ENCODE results near the gene SLC19A3.
"Not testable (repeated sequence)": the region's sequence is repeated elsewhere in the genome, so short reads cannot be mapped to it uniquely, and the experiment has no call there.

The SLC19A3 gene

DNA sequence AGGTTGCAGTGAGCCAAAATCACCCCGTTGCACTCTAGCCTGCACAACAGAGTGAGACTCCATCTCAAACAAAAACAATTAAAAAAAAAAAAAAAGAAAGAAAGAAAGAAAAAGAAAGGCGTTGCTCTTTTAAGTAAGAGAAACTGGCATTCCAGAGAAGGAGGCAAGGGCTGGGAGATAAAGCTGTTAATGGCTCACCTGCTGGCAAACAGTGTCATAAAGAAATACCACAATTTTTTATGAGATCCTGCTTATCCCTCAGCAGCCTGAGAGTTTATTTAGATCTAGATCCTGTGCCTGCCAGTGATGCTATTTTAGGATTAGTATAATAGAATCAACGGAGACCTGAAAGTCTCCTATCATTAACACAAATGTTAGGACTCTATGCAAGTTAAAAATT is 16.3 kb downstream of the SLC19A3 start:
- DNase-seq, result no peak

DNA sequence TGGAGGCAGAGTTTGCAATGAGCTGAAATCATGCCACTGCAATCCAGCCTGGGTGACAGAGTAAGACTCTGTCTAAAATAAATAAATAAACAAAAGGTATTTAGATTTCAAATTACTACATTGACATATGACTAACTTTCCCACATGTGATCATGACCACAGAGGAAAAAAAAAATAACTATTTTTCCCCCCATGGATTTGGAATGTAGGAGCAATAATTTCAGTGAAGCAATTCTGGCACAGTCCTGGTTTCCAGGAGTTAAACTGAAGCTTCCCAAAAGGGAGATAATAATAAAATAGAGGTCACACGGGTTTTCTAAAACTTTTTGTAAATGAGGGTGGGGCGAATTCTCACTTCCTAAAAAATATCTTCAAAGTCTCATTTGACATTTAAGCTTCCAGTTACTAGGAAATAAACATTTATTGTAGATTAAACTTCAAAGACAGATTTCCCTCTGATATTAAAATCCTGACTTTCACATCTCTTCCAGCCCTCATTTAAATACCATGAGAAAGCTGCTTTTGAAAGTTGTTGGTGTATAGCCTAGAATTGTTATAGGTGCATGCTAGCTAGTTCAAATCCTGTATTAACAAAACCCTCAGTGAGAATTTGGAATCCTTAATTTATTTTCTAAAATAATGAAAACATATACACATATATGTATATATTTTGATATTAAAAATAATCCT is 20.7 kb downstream of the SLC19A3 start:
- no peak for DNase-seq

DNA sequence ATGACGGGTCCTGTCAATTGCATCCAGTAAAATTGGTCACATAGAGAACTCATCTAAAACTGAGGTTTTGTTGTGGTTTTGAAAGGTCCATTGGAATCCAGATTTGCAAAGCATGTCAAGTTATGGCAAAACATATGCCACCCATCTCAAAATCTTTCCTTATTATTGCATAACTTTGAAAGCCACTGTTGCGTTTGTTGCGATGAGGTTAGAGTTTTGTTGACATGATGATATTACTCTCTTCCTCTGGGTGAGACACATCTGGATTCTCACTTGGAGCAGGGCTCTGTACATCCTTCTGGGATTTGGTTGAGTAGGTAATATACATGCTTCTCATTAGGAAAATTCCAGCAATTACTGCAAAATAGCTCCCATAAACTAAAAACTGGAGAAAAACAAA is 30.6 kb downstream of the SLC19A3 start:
- DNase-seq, result no peak

DNA sequence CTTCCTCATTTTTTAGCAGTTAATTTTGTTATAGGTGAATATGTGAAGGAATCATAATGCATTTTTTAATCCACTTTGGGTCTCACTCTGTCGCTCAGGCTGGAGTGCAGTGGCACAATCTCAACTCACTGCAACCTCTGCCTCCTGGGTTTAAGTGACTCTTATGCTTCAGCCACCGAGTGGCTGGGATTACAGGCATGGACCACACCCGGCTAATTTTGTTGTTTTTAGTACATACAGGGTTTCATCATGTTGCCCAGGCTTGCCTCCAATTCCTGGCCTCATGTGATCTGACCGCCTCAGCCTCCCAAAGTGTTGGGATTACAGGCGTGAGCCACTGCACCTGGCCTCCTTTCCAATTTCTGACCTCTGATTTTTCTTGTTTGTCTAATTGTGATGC is 33.6 kb downstream of the SLC19A3 start:
- DNase-seq, result no peak

DNA sequence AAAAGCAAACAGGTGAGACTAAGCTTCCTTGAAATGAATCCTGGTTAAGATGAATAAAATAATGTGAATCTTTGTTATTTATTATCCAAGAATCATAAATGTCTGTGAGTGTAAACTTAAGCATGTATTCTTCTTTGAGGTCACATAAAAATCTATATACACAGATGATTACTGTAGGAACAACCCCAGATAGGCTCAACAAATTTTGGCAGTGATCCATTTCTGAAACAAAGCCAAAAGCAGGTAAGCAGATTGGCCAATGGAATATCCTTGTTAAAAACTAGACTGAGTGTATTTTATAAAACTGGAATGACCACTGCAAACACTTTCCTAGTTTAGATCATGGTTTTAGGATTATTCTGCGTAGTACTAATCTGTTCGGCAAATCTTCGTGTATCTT is 39.9 kb downstream of the SLC19A3 start:
- DNase-seq, result no peak

DNA sequence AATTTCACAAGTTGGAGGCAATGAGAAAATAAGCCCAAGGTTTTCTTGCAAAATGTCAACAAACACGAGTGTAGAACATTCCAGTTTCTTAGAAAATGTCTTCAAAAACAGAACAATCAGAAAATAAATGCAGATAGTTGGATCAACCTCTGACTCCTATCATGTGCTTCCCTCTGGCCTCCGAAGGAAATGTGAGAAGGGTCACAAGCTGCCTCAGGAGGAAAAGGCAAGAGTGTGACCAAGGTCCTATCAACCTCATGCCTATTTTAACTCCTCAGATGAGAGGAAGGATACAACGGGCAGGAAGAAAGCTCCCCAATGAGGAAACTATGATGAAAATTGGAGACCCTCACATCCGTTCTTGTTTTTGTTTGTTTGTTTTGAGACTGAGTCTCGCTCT is 43.3 kb downstream of the SLC19A3 start:
- no peak for DNase-seq

DNA sequence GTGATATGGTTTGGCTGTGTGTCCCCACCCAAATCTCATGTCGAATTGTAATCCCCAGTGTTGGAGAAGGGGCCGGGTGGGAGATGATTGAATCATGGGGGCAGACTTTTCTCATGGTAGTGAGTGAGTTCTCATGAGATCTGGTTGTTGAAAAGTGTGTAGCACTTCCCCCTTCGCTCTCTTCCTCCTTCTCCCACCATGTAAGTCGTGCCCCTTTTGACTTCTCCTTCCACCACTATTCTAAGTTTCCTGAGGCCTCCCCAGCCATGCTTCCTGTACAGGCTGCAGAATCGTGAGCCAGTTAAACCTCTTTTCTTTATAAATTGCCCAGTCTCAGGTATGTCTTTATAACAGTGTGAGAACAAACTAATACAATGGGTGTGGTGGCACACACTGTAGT is 44.2 kb downstream of the SLC19A3 start:
- not testable (repeated sequence) for DNase-seq

DNA sequence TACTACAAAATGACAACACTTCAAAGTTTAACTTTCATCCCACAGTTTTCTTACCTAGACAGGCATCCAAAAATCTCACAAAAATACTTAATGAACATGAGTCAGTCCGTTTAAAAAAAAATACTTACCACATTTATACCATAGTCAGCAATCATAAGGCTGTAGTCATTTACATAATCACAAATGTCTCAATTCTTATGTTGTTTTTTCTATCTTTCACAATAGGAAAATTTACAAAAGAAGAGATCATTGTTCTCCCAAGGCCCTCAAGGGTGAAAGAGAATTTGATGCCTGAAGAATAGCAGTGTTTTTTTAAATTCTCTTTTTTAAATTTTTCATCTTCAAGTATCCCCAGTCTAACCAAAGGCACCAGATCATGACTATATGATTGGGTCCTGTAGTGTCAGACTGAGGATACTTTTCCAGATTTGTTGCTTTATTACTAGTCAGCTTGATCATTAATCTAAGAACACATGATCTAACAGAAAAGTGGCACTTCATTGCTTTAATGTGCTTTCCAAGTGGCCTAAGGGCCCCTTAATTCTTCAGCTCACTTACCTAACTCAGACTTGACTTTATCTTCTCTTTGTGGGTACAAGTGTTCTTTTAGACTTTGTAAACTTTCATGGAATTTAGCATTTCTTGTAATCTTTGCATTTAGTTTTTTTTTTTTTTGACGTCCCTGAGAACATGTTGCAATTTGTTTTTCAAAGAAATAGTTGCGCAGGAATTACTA is 46.5 kb downstream of the SLC19A3 start:
- no peak for DNase-seq

DNA sequence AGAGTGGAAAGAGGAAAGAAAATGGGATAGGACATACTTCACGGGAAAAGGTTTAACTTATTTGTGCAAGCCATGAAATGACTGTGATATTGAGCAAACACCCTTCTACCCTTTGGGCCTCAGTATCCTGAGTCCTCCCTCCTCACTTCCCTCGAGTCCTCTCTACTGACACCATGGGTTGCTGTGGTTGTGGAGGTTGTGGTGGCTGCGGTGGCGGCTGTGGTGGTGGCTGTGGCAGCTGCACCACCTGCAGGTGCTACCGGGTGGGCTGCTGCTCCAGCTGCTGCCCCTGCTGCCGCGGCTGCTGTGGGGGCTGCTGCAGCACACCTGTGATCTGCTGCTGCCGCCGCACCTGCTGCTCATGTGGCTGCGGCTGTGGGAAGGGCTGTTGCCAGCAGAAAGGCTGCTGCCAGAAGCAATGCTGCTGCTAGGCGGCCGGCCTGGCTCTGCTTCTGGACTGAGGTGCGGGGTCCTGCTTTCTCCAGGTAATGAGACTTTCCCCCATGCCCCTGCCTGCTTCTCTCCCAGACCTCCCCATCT is 51.1 kb downstream of the SLC19A3 start, which contains the start of gene SCYGR5:
TSS of gene SCYGR5 (plus strand) at position 174 of the 540 bp plus-strand sequence. CDS start at position 174, 0 bp downstream.
- not testable (repeated sequence) for DNase-seq

DNA sequence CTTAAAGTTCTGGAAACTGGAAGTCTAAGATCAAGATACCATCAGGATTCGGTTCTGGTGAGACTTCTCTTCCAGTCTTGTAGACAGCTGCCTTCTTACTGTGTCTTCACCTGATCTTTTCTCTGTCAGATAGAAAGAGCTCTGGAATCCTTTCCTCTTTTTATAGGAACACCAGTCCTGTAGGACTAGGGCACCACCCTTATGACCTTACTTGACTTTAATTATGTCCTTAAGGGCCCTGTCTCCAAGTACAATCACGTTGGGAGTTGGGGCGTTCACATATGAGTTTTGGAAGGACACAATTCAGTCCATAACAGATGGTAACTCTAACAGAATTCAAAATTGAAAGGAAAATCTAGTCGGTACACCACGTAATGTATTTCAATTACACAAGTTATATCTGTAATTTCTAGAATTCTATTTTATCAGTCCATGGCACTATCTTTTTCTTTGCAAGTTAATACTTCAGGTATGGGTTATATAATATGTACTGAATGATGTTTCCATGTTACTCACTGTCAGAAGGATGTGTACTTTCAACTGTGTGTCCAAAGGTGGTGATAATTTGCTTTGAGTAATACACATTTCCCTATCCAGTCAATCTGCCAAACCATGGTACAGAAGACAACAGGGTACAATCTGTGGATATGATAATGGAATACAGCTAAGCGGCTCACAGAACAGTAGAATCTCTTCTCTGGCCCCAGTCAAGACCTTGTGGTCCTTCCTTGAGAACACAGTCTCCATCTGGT is 52.5 kb downstream of the SLC19A3 start:
- DNase-seq, result no peak

DNA sequence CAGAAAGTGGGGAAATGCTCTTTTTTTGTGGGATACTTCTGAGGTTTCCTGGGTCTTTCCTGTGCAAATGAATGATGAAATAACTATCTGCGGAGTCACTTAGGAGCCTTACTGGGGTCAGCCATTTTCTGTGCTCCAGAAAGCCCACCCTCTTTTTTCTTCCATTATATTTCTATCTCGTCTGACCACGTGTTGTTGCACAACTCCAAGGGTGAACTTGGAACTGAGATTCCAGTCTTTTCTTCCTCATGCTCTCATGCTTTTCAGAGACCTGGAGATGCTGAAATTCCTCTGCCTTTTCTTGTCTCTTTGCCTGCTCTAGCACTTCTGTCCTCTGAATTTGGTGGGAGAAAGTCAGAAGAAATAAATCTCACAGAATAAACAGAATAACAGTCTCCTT is 56.0 kb downstream of the SLC19A3 start:
- DNase-seq, result no peak

DNA sequence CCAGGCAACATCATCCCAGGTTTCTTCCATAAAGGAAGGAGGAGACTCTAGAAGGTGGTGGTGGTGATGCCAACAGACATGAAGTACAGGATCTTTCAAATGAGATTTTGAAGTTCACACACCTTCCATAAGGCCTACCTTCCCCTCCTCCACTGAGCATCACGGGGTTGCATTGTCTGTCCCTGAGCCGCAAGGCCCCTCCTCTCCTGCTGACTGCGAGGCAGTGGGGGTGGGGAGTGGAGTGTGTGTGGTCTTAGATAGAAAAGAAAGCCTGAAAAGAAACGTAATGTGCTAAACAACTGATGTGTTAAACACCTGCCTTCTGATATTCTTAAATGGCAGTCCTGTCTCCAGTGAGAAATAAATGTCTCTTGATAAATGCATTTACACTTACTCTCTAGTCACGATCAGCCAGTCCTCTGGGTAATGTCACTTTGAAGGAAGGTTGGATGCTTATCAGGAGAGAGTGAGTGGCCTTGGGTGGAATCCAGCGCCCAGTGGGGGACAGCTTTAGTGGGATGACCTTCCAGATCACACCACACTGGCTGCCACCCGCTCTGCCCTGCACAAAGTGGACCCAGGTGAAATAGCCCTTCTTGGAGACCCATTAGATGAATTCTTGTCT is 56.7 kb downstream of the SLC19A3 start:
- DNase-seq, result no peak

DNA sequence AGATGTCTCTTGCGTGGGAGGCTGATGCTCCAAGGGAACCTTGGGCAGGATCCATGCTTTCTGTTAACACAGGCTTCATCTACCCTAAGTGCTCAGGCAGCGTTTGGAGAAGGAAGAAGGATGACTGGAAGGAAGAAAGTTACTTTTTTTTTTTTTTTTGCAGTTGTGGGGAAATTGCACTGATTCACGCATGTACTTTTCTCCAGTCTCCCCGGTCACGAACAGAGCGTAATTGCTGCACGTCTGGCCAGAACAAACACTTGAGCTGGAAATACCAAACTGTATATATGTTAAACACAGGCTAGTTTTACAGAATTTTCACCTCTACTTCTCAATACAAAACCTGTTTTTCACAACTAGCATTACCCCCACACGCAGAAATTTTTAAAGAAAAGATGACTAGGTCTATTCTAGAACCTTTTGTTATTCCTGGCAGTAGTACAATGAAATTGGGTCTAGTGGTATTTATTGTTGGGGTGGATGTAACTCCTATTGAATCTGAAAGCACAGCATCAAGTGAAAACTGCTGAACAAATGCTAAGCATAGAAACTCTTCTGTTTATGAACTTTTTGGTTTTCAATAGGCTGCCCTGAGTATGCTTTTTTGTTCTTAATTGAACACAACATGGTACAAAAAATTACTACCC is 60.5 kb downstream of the SLC19A3 start:
- DNase-seq, result no peak

DNA sequence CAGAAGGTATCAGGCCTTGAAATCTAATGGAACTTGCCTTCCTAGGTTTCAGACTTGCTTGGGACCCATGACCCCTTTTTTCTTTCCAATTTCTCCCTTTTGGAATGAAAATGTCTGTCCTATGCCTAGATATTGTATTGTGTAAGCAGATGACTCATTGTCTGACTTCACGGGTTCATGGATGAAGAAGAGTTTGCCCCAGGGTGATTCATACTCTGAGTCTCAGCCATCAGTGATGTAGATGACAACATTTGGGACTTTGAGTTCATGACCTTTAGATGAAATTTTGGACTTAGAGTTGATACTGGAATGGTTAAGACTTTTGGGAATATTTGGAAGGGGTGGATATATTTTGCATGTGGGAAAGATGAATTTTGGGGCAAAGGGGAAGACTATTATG is 62.4 kb downstream of the SLC19A3 start:
- DNase-seq, result no peak

DNA sequence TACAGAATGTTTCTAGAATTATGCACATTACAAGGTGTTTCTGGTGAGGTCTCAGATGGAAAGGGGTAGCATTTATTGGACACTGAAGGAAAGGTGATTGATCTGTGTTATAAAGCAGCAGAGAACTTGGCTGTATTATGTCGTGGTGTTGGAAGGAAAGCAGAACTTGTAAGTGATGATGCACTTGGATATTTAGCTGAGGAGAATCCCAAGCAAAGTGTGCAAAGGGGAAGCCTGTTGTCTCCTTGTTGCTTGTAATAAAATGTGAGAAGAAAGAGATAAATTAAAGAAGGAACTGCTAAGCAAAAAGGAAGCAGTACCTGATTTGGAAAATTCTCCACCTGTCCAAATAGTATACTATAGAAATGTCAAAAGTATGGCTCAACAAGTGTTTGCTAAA is 63.4 kb downstream of the SLC19A3 start:
- no peak for DNase-seq

DNA sequence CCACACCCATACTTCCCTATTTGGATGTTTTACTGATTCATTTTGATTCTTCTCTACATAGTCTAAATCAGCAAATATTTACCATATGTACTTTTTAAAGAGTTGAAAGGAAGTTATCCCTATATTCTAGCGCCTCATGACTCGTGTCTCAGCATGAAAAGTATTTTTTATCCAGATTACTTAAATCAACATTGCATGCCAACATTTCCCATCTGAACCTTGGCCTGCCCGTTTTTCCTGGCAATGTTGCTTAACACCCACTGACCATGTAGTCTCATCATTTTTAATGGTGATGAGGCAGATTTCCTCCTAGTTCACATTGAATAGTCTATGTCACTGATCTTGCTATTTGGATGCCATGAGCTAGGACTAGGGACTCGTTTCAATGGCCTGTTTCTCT is 64.4 kb downstream of the SLC19A3 start:
- DNase-seq, result no peak

DNA sequence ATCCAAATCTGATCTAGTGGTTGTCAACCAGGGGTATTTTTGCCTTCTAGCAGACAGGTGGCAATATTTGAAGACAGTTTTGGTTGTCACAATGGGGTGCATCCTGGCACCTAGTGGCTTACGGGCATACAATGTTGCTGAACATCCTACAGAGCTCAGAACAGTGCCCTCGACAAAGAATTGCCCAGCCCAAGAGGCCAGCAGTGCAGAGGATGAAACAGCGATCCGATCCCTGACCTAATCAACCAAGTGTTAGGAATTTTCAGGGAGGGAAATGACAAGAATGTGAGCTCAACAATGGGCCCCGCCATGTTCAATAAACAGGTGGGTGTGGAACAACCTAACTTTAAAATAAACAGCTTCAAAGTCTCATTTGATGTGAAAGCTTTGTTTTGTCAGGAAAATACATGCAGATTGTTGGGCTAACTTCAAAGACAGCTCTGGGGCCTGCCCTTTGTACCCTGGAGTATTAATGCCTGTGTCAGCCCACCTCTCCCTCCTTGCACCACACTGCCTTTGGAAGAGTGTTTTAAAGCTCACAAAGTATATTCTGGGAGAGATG is 73.8 kb downstream of the SLC19A3 start:
- DNase-seq, result no peak

DNA sequence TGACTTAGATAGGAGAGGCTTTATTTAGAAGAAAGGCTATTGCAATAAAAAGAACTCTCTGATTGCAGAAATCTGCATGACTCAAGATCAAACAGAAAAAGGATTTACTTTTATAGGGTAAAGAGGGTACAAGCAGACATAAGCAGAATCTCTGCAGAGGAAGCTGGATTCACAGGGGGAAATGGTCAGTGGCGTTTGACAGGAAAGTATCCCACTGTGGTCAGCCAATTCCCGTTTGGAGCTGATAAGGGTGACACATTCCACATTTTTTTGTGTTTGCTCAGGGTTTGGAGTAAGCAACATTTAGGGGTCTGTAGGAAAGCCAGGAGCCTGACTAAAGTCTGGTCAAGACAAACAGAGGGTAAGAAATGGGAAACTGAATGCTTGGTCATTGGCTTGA is 75.2 kb downstream of the SLC19A3 start:
- no peak for DNase-seq

DNA sequence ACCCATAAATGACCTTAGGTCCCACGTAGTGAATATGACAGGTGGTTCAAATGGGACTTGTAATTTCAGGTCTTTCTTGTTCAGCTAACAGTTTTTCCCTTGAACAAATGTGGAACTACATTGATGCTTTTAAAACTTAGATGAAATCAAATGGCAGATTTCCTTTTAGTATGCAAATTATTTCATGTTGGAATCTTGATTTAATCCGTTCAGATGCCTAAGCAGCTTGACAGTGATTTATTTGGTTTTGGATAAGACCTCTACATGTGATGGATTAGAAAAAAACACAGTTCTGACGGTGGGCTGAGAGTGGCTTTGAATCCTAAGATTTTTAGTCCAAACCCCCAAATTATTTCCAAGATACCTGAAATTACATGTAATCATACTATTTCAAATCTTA is 83.6 kb downstream of the SLC19A3 start:
- DNase-seq, result no peak
